ENCODE measurements around the gene CACNG1. TPM values are rescaled to one million over a fixed set of nuclear protein-coding genes. Genes with fewer than 3 reads are reported as not detected.

The CACNG1 gene
- total RNA-seq, 2 experiments from 2014 or later, result not detected

DNA sequence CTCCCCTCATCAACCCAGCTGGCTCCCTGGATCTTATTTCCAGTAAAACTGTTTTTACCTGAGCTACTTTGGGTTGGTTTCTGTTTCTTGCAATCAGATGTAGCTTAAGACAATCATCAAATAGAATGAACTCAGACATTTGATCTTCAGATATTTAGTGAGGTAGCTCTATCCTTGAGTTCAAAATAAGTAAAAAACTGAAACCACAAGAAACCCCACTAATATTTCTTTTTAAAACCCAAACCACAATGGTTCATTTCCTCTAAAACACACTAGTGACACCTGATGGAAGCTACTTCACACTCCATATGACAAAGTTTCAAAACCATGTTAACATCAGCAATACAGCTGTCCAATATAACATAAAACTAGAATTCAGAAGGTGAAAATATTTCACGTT, 37.8 kb downstream of the CACNG1 start:
- no TSS peak for BruUV-seq (replicated peaks)
- intact Hi-C loops (cut with micrococcal nuclease; ENCODE audit: unreplicated experiment), result loop anchor here (5.0 kb wide), 2 partner anchors 175 to 365 kb away; no protein-coding TSS in a partner anchor

DNA sequence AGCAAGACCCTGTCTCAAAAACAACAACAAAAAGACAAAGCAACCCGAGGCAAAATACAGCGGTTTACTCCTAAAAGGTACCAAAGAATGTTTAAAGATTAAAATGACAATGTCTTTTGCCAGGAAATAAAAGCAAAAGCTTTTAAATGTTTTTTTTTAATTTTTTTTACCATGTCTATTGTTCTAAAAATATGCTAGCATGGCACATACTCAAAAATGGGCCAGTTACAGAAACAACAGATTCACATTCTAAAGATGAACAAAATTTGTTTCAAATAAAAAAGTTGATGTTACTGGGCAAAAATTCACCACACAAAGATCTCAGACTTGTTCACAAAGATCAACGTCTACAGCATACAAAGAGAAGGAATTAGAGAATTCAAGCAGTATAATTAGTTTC, 41.1 kb downstream of the CACNG1 start:
- H3K36me3 ChIP-seq (ENCODE audit: insufficient read depth, low read length), result peaks cover 30% of the 10 kb centered on the region
- ChIA-PET POLR2A (no interaction called here), CTCF (ENCODE audit: unreplicated experiment) (no interaction called here)
- no peak overlapping the region for H2AFZ ChIP-seq (ENCODE audit: low read length)
- no peaks in the 10 kb centered on the region for H3K9me2 ChIP-seq (ENCODE audit: insufficient read depth, low read length)
- no peaks in the 10 kb centered on the region for H3K9me3 ChIP-seq (ENCODE audit: low read length)
- no peaks in the 10 kb centered on the region for H3K79me2 ChIP-seq (ENCODE audit: insufficient read depth, low read depth, low read length)
- DNase-seq (ENCODE audit: low spot score), result no peak
- H3K4me1 ChIP-seq (ENCODE audit: insufficient read depth, low read length, poor library complexity, severe bottlenecking), result peaks cover 30% of the 10 kb centered on the region
- H3K4me2 ChIP-seq (ENCODE audit: low read length), result no peak overlapping the region
- H3K4me3 ChIP-seq (ENCODE audit: low read depth, low read length, poor library complexity, severe bottlenecking), result no peak overlapping the region
- intact Hi-C loops (cut with micrococcal nuclease; ENCODE audit: unreplicated experiment), result no loop called here
- no peak overlapping the region for H3K27ac ChIP-seq (ENCODE audit: low read depth, low read length, poor library complexity, severe bottlenecking)
- H4K20me1 ChIP-seq (ENCODE audit: insufficient read depth, low read length), result no peaks in the 10 kb centered on the region
- BruUV-seq (replicated peaks), result no TSS peak
- TF ChIP-seq EZH2phosphoT487 (IDR thresholded peaks at IDR 0.05; ENCODE audit: borderline replicate concordance, low read depth, low read length), result no peak
- TF ChIP-seq, protein P1, sequence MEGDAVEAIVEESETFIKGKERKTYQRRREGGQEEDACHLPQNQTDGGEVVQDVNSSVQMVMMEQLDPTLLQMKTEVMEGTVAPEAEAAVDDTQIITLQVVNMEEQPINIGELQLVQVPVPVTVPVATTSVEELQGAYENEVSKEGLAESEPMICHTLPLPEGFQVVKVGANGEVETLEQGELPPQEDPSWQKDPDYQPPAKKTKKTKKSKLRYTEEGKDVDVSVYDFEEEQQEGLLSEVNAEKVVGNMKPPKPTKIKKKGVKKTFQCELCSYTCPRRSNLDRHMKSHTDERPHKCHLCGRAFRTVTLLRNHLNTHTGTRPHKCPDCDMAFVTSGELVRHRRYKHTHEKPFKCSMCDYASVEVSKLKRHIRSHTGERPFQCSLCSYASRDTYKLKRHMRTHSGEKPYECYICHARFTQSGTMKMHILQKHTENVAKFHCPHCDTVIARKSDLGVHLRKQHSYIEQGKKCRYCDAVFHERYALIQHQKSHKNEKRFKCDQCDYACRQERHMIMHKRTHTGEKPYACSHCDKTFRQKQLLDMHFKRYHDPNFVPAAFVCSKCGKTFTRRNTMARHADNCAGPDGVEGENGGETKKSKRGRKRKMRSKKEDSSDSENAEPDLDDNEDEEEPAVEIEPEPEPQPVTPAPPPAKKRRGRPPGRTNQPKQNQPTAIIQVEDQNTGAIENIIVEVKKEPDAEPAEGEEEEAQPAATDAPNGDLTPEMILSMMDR (conservative IDR thresholded peaks at IDR 0.05; ENCODE audit: low read length), result no peak

More for the DNA sequence above, 37.8 kb downstream of the CACNG1 start:
- H3K9me3 ChIP-seq (ENCODE audit: low read length), result no peaks in the 10 kb centered on the region
- no peak overlapping the region for H2AFZ ChIP-seq (ENCODE audit: low read length)
- H3K4me2 ChIP-seq (ENCODE audit: low read length), result peak overlapping the region; percentile 58
- no peaks in the 10 kb centered on the region for H4K20me1 ChIP-seq (ENCODE audit: insufficient read depth, low read length)
- peak overlapping the region; percentile 51 for H3K27ac ChIP-seq (ENCODE audit: low read depth, low read length, poor library complexity, severe bottlenecking)
- H3K4me1 ChIP-seq (ENCODE audit: insufficient read depth, low read length, poor library complexity, severe bottlenecking), result peaks cover 33% of the 10 kb centered on the region
- H3K36me3 ChIP-seq (ENCODE audit: insufficient read depth, low read length), result peaks cover 35% of the 10 kb centered on the region
- CTCF ChIA-PET (ENCODE audit: unreplicated experiment), result no interaction called here
- no peaks in the 10 kb centered on the region for H3K9me2 ChIP-seq (ENCODE audit: insufficient read depth, low read length)
- no peak for TF ChIP-seq EZH2phosphoT487 (IDR thresholded peaks at IDR 0.05; ENCODE audit: borderline replicate concordance, low read depth, low read length)
- TF ChIP-seq, protein P1 (conservative IDR thresholded peaks at IDR 0.05; ENCODE audit: low read length), result peak; percentile 72
- H3K4me3 ChIP-seq (ENCODE audit: low read depth, low read length, poor library complexity, severe bottlenecking), result peak overlapping the region; percentile 9
- POLR2A ChIA-PET, result interaction anchor here (0.6 to 2.1 kb wide), 7 partner anchors 10 to 789 kb away, joined by 3 to 8 read pairs (median 4); no protein-coding TSS in a partner anchor
- H3K79me2 ChIP-seq (ENCODE audit: insufficient read depth, low read depth, low read length), result no peaks in the 10 kb centered on the region
- peak; percentile 62 for DNase-seq (ENCODE audit: low spot score)

GRCh38 chr17:67088639-67089038, 44.3 kb downstream of the CACNG1 start:
- Histone ChIP-seq H3K4me3 (ENCODE audit: low read depth, low read length, poor library complexity, severe bottlenecking) (no peak overlapping the region), H3K79me2 (ENCODE audit: insufficient read depth, low read depth, low read length) (no peaks in the 10 kb centered on the region), H3K27ac (ENCODE audit: low read depth, low read length, poor library complexity, severe bottlenecking) (no peak overlapping the region), H3K4me2 (ENCODE audit: low read length) (no peak overlapping the region), H3K9me2 (ENCODE audit: insufficient read depth, low read length) (no peaks in the 10 kb centered on the region), H2AFZ (ENCODE audit: low read length) (no peak overlapping the region), H3K9me3 (ENCODE audit: low read length) (no peaks in the 10 kb centered on the region), H3K36me3 (ENCODE audit: insufficient read depth, low read length) (peaks cover 19% of the 10 kb centered on the region), H4K20me1 (ENCODE audit: insufficient read depth, low read length) (no peaks in the 10 kb centered on the region), H3K4me1 (ENCODE audit: insufficient read depth, low read length, poor library complexity, severe bottlenecking) (peaks cover 2% of the 10 kb centered on the region)
- no peak for DNase-seq (ENCODE audit: low spot score)
- CTCF ChIA-PET (ENCODE audit: unreplicated experiment), result no interaction called here
- POLR2A ChIA-PET, result interaction anchor here (1.0 kb wide), 1 partner anchor 11 kb away, joined by 4 read pairs; no protein-coding TSS in a partner anchor
- no peak for TF ChIP-seq EZH2phosphoT487 (IDR thresholded peaks at IDR 0.05; ENCODE audit: borderline replicate concordance, low read depth, low read length)
- TF ChIP-seq, protein P1 (conservative IDR thresholded peaks at IDR 0.05; ENCODE audit: low read length), result no peak
- intact Hi-C loops (cut with micrococcal nuclease; ENCODE audit: unreplicated experiment), result no loop called here
- BruUV-seq (replicated peaks), result no TSS peak

Measured in OCI-LY7 (cell line).